B cell (primary cell): Measurements from ENCODE around the gene C12orf75. TPM values are rescaled to one million over a fixed set of nuclear protein-coding genes. Genes with fewer than 3 reads are reported as not detected.

ENCODE experiments used
- polyA plus RNA-seq: library from polyadenylated mRNA; depleted of rRNA; stranded (reverse); fragments of >200 nt; gene quantifications from 2 replicates; pipeline ENCODE4 v1.2.3, GENCODE V29; 2012
- total RNA-seq, 2 donors: library from RNA; stranded (reverse); fragments of 120-200 nt in 1 of 2; gene quantifications; 1 replicate in 1 of 2; 2 replicates in 1 of 2; pipeline versions ENCODE4 v1.2.3 to v1.2.4, GENCODE V29; 2013 to 2022

The C12orf75 gene
- total and polyA plus RNA-seq, 2 donors (not counting 1 experiment from before 2014, with no cell fraction given): 8.5 to 12.9 TPM

Other genes with a start within 250 kb of the C12orf75 start
- gene ALDH1L2, start 246.2 kb upstream of the C12orf75 start, total RNA-seq: 0.32 and 0.46 TPM in 2 replicates
- gene ALDH1L2, start 246.2 kb upstream of the C12orf75 start, polyA plus RNA-seq: 0.04 and 0.13 TPM in 2 replicates
- gene WASHC4, start 223.0 kb upstream of the C12orf75 start, total RNA-seq: 240 and 247 TPM in 2 replicates
- gene WASHC4, start 223.0 kb upstream of the C12orf75 start, polyA plus RNA-seq: 55.2 and 79.5 TPM in 2 replicates
- 57.7 and 58.3 TPM in 2 replicates for gene APPL2, start 94.5 kb upstream of the C12orf75 start, total RNA-seq
- 20.5 and 24.4 TPM in 2 replicates for gene APPL2, start 94.5 kb upstream of the C12orf75 start, polyA plus RNA-seq